A549 (cell line): ENCODE measurements around the gene UGT1A10. TPM values are rescaled to one million over a fixed set of nuclear protein-coding genes. Genes with fewer than 3 reads are reported as not detected.

Source experiments
- ATAC-seq, 2 experiments: fragments of 200-7000 bp in 1 of 2; fragments of >200 bp in 1 of 2; cut with Nextera tagmentation in 1 of 2; cut with Tn5 transposase in 1 of 2; 3 replicates each; pipeline versions ENCODE4 v1.8.0 to v1.9.1; 2018 to 2020; ENCODE audit warnings: mild to moderate bottlenecking in 1 of 2, moderate library complexity in 1 of 2
- CTCF ChIA-PET: fragments of 300-600 bp; sonication (Branson Sonifier 250); formaldehyde crosslinking; extraction: SDS; loops from one replicate; lab custom pipeline; 2021; ENCODE audit warnings: antibody characterized with exemption, inconsistent platforms; lab: Yijun Ruan, JAX
- POLR2A ChIA-PET: fragments of 350-600 bp; formaldehyde crosslinking; extraction: SDS; loops from one replicate; lab custom pipeline; 2021; ENCODE audit warnings: antibody characterized with exemption, inconsistent platforms; lab: Yijun Ruan, JAX
- DNase-seq, 2 experiments: peaks; one replicate each; pipeline versions ENCODE4 v3.0.0 to v3.0.0-alpha.2; 2011 to 2016; ENCODE audit warnings: low read depth in 1 of 2, low spot score in 1 of 2
- FAIRE-seq: peaks from 2 replicates; lab custom pipeline; 2011; peaks lifted over from hg19 to GRCh38; lab: Jason Lieb, UNC
- H3K27ac ChIP-seq, 2 experiments: fragments of >200 bp; sonication (Bioruptor Twin); formaldehyde crosslinking; 3 replicates each; pipeline ENCODE4 v1.5.1; 2016 to 2017
- H3K4me1 ChIP-seq: fragments of >200 bp; sonication (Bioruptor Twin); formaldehyde crosslinking; 3 replicates; pipeline ENCODE4 v1.6.1; 2016
- H3K4me2 ChIP-seq: fragments of >200 bp; sonication (Bioruptor Twin); formaldehyde crosslinking; 3 replicates; pipeline ENCODE4 v1.6.1; 2016
- H3K4me3 ChIP-seq: fragments of >200 bp; sonication (Bioruptor Twin); formaldehyde crosslinking; 3 replicates; pipeline ENCODE4 v1.5.1; 2016
- H3K9me3 ChIP-seq: fragments of >200 bp; sonication (Bioruptor Twin); formaldehyde crosslinking; 3 replicates; pipeline ENCODE4 v1.6.1; 2016
- BHLHE40 ChIP-seq: IDR thresholded peaks from 2 replicates; pipeline ENCODE4 v1.6.1; 2012; ENCODE audit warnings: low read depth, low read length, inconsistent platforms
- CBX2 ChIP-seq: fragments of 200-600 bp; sonication (generic); IDR thresholded peaks from 2 replicates; pipeline ENCODE4 v1.6.1; 2016; ENCODE audit warnings: low read depth, mild to moderate bottlenecking, borderline replicate concordance
- CEBPB ChIP-seq, 2 experiments: fragments of >200 bp in 1 of 2; sonication (Bioruptor Twin) in 1 of 2; formaldehyde crosslinking in 1 of 2; IDR thresholded peaks; 2 replicates each; pipeline ENCODE4 v1.6.1; 2012 to 2016
- CHD4 ChIP-seq: fragments of 200-600 bp; sonication (generic); IDR thresholded peaks from 2 replicates; pipeline ENCODE4 v1.6.1; 2016; ENCODE audit warnings: antibody characterized with exemption, mild to moderate bottlenecking, borderline replicate concordance
- EHF ChIP-seq: fragments of 250-450 bp; sonication (Bioruptor Pico); IDR thresholded peaks from 2 replicates; pipeline ENCODE4 v1.5.0; 2020; ENCODE audit warnings: mild to moderate bottlenecking
- EHMT2 ChIP-seq: fragments of 200-600 bp; sonication (generic); IDR thresholded peaks from 2 replicates; pipeline ENCODE4 v1.6.1; 2016; ENCODE audit warnings: antibody characterized with exemption, low read depth, mild to moderate bottlenecking, moderate library complexity
- FOSL2 ChIP-seq, 2 experiments: fragments of 450-650 bp in 1 of 2; fragments of >200 bp in 1 of 2; sonication (Bioruptor Twin) in 1 of 2; formaldehyde crosslinking; IDR thresholded peaks; 2 replicates each; pipeline versions ENCODE4 v1.5.0 to v1.6.1; 2016 to 2020; ENCODE audit warnings: mild to moderate bottlenecking in 1 of 2, moderate library complexity in 1 of 2
- FOXS1 ChIP-seq: fragments of 250-450 bp; sonication (Bioruptor Pico); IDR thresholded peaks from 2 replicates; pipeline ENCODE4 v1.5.0; 2020; ENCODE audit warnings: mild to moderate bottlenecking, moderate library complexity
- HOXA7 ChIP-seq: fragments of 250-450 bp; sonication (Bioruptor Pico); IDR thresholded peaks from 2 replicates; pipeline ENCODE4 v1.5.0; 2020; ENCODE audit warnings: mild to moderate bottlenecking, moderate library complexity
- HOXB13 ChIP-seq: fragments of 250-450 bp; sonication (Bioruptor Pico); IDR thresholded peaks from 2 replicates; pipeline ENCODE4 v1.5.0; 2020; ENCODE audit warnings: low read depth, mild to moderate bottlenecking, moderate library complexity
- HOXB5 ChIP-seq: fragments of 250-450 bp; sonication (Bioruptor Pico); IDR thresholded peaks from 2 replicates; pipeline ENCODE4 v1.5.0; 2020; ENCODE audit warnings: mild to moderate bottlenecking, moderate library complexity
- JUNB ChIP-seq: fragments of >200 bp; sonication (Bioruptor Twin); formaldehyde crosslinking; IDR thresholded peaks from 2 replicates; pipeline ENCODE4 v1.6.1; 2016
- KDM1A ChIP-seq: fragments of 200-600 bp; sonication (generic); IDR thresholded peaks from 2 replicates; pipeline ENCODE4 v1.6.1; 2016; ENCODE audit warnings: low read depth, mild to moderate bottlenecking
- MAFK ChIP-seq: fragments of 450-650 bp; IDR thresholded peaks from 2 replicates; pipeline ENCODE4 v1.6.1; 2014; ENCODE audit not compliant: partially characterized antibody
- NPAS2 ChIP-seq: fragments of 250-450 bp; sonication (Bioruptor Pico); IDR thresholded peaks from 2 replicates; pipeline ENCODE4 v1.8.0; 2022; ENCODE audit warnings: mild to moderate bottlenecking, moderate library complexity, borderline replicate concordance
- POLR2AphosphoS2 ChIP-seq: conservative IDR thresholded peaks from 2 replicates; pipeline ENCODE4 v1.6.1; 2012; ENCODE audit warnings: low read length, improper control_type of control experiment, inconsistent platforms
- RAD21 ChIP-seq, 2 experiments: fragments of >200 bp in 1 of 2; sonication (Bioruptor Twin) in 1 of 2; formaldehyde crosslinking in 1 of 2; IDR thresholded peaks in 1 of 2; conservative IDR thresholded peaks in 1 of 2; 2 replicates in 1 of 2; 3 replicates in 1 of 2; pipeline ENCODE4 v1.6.1; 2012 to 2018; ENCODE audit warnings: inconsistent platforms in 1 of 2
- RFX5 ChIP-seq: fragments of 450-650 bp; IDR thresholded peaks from 2 replicates; pipeline ENCODE4 v1.7.1; 2014; ENCODE audit warnings: antibody characterized with exemption, mild to moderate bottlenecking, moderate library complexity
- RNF2 ChIP-seq: fragments of 200-600 bp; sonication (generic); IDR thresholded peaks from 2 replicates; pipeline ENCODE4 v1.6.1; 2016; ENCODE audit warnings: low read depth, mild to moderate bottlenecking, antibody characterized with exemption, moderate library complexity, borderline replicate concordance
- SREBF2 ChIP-seq: fragments of 450-650 bp; IDR thresholded peaks from 2 replicates; pipeline ENCODE4 v1.6.1; 2014; ENCODE audit warnings: mild to moderate bottlenecking, moderate library complexity
- ZC3H11A ChIP-seq: fragments of 450-650 bp; IDR thresholded peaks from 2 replicates; pipeline ENCODE4 v1.6.1; 2014; ENCODE audit warnings: antibody characterized with exemption, mild to moderate bottlenecking
- ZFP36 ChIP-seq: fragments of 450-650 bp; IDR thresholded peaks from 2 replicates; pipeline ENCODE4 v1.6.1; 2014; ENCODE audit warnings: borderline replicate concordance; ENCODE audit not compliant: partially characterized antibody
- WGBS: methylation state at CpG from one replicate; pipeline ENCODE4 v1.1.6; 2017; ENCODE audit errors: missing lambda C conversion rate; 5-methylcytosine and 5-hydroxymethylcytosine counted together
- polyA plus RNA-seq, 4 experiments: library from polyadenylated mRNA; depleted of rRNA in 3 of 4; stranded (reverse); fragments of >200 nt; fragmentation: RNase III in 1 of 4; extraction: RNeasy Plus Mini Kit Qiagen cat#74134 plus additional on column Dnase treatment in 1 of 4; gene quantifications; 2 replicates in 3 of 4; 3 replicates in 1 of 4; pipeline ENCODE4 v1.2.3, GENCODE V29; 2011 to 2017
- TF ChIP-seq, protein P1 (sequence below): fragments of >200 bp; sonication (Bioruptor Twin); formaldehyde crosslinking; IDR thresholded peaks from 3 replicates; pipeline ENCODE4 v1.5.1; 2016
- TF ChIP-seq, protein P2 (sequence below): fragments of 200-600 bp; sonication (generic); IDR thresholded peaks from 2 replicates; pipeline ENCODE4 v1.6.1; 2016; ENCODE audit warnings: antibody characterized with exemption, mild to moderate bottlenecking, moderate library complexity

The UGT1A10 gene
- polyA plus RNA-seq, 2 of the 4 experiments (the other 2 are of a cell fraction) = 0.10 TPM; not detected in 1

DNA sequence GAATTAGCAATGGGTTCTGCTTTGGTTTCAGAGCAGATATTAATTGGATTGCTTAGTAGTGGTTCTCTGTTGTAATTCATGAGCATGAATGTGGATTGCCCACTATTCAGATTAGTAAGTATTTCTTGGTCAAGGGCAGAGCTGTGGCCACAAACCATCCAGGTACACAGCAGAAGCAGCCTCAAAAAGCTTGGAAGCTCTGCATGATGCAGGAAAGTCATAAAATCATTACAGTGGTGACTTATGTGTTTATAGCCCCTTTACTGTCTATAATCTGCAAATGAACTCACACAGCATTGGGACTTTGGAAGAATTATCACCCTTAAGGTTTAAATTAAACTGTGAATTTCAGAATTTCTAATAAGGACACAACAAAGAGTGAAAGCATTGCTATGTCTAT lies 121.9 kb downstream of the UGT1A10 start (continued):
- no peak for TF ChIP-seq CEBPB (IDR thresholded peaks at IDR 0.05)
- TF ChIP-seq, all 56 proteins: peak for 0

DNA sequence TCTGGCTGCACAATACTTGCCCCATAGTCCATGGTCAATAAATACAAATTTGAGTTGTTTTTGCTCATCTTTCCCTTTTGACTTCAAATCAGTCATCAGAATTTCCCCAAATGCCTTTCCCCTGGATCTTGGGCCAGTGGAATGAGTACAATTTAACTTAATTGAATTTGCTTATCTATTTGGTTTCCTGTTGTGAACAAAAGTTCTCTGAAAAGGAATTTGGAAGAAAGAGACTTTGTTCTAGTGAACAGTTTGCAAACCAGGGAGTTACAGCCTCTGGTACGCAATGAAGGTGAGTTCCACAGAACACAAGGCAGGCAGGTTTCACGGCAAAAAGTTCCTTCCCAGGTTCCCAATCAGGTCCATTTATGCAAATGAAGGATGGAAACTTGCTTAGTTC lies 122.6 kb downstream of the UGT1A10 start:
- CTCF ChIA-PET = interaction anchor here (1.1 to 2.5 kb wide), 2 partner anchors 22 to 74 kb away, joined by 3 to 9 read pairs; no protein-coding TSS in a partner anchor
- no peak for TF ChIP-seq ZC3H11A
- TF ChIP-seq EHF = no peak
- TF ChIP-seq EHMT2 = no peak
- TF ChIP-seq NPAS2 (CRISPR knock-in tag) = no peak
- no peak for TF ChIP-seq HOXB13 (CRISPR knock-in tag)
- TF ChIP-seq, protein P1, sequence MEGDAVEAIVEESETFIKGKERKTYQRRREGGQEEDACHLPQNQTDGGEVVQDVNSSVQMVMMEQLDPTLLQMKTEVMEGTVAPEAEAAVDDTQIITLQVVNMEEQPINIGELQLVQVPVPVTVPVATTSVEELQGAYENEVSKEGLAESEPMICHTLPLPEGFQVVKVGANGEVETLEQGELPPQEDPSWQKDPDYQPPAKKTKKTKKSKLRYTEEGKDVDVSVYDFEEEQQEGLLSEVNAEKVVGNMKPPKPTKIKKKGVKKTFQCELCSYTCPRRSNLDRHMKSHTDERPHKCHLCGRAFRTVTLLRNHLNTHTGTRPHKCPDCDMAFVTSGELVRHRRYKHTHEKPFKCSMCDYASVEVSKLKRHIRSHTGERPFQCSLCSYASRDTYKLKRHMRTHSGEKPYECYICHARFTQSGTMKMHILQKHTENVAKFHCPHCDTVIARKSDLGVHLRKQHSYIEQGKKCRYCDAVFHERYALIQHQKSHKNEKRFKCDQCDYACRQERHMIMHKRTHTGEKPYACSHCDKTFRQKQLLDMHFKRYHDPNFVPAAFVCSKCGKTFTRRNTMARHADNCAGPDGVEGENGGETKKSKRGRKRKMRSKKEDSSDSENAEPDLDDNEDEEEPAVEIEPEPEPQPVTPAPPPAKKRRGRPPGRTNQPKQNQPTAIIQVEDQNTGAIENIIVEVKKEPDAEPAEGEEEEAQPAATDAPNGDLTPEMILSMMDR = no peak
- TF ChIP-seq POLR2AphosphoS2 = no peak
- TF ChIP-seq KDM1A = no peak
- no peak for TF ChIP-seq JUNB
- Histone ChIP-seq H3K4me2 (no peak overlapping the region), H3K27ac (peak overlapping the region; percentile 91 to 94), H3K9me3 (peaks cover 17% of the 10 kb centered on the region; the same call in 2 of the 3 replicates), H3K4me3 (no peak overlapping the region), H3K4me1 (peaks cover 53% of the 10 kb centered on the region)
- POLR2A ChIA-PET = no interaction called here
- ATAC-seq (no peak), DNase-seq (no peak), FAIRE-seq (no peak)
- WGBS = 97% methylated on average over 2 of the region's 2 CpGs

DNA sequence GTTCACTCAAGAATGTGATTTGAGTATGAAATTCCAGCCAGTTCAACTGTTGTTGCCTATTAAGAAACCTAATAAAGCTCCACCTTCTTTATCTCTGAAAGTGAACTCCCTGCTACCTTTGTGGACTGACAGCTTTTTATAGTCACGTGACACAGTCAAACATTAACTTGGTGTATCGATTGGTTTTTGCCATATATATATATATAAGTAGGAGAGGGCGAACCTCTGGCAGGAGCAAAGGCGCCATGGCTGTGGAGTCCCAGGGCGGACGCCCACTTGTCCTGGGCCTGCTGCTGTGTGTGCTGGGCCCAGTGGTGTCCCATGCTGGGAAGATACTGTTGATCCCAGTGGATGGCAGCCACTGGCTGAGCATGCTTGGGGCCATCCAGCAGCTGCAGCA lies 123.8 kb downstream of the UGT1A10 start, which contains the start of gene UGT1A1:
TSS of gene UGT1A1 (plus strand) at position 228 of the 400 bp plus-strand sequence. CDS start at position 246, 18 bp downstream.
- Histone ChIP-seq H3K9me3 (peaks cover 12% of the 10 kb centered on the region; the same call in 2 of the 3 replicates), H3K4me1 (peaks cover 65% of the 10 kb centered on the region), H3K4me3 (no peak within 1 kb of the TSS), H3K4me2 (no peak within 1 kb of the TSS), H3K27ac (peak within 1 kb of the TSS; percentile 91 to 94)
- TF ChIP-seq ZFP36 = no peak
- TF ChIP-seq, protein P2, sequence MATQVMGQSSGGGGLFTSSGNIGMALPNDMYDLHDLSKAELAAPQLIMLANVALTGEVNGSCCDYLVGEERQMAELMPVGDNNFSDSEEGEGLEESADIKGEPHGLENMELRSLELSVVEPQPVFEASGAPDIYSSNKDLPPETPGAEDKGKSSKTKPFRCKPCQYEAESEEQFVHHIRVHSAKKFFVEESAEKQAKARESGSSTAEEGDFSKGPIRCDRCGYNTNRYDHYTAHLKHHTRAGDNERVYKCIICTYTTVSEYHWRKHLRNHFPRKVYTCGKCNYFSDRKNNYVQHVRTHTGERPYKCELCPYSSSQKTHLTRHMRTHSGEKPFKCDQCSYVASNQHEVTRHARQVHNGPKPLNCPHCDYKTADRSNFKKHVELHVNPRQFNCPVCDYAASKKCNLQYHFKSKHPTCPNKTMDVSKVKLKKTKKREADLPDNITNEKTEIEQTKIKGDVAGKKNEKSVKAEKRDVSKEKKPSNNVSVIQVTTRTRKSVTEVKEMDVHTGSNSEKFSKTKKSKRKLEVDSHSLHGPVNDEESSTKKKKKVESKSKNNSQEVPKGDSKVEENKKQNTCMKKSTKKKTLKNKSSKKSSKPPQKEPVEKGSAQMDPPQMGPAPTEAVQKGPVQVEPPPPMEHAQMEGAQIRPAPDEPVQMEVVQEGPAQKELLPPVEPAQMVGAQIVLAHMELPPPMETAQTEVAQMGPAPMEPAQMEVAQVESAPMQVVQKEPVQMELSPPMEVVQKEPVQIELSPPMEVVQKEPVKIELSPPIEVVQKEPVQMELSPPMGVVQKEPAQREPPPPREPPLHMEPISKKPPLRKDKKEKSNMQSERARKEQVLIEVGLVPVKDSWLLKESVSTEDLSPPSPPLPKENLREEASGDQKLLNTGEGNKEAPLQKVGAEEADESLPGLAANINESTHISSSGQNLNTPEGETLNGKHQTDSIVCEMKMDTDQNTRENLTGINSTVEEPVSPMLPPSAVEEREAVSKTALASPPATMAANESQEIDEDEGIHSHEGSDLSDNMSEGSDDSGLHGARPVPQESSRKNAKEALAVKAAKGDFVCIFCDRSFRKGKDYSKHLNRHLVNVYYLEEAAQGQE = no peak
- TF ChIP-seq, protein P1 = no peak
- TF ChIP-seq MAFK = no peak
- no peak for TF ChIP-seq SREBF2
- TF ChIP-seq RAD21 (conservative IDR thresholded peaks at IDR 0.05 in 1 of 2, IDR thresholded peaks at IDR 0.05 in 1 of 2) = no peak
- TF ChIP-seq CBX2 = no peak
- no peak for TF ChIP-seq HOXB5 (CRISPR knock-in tag)
- TF ChIP-seq RNF2 = no peak
- no peak for TF ChIP-seq FOXS1 (CRISPR knock-in tag)
- no peak for TF ChIP-seq HOXB13 (CRISPR knock-in tag)
- no peak for TF ChIP-seq RFX5
- no peak for TF ChIP-seq BHLHE40
- TF ChIP-seq FOSL2 (IDR thresholded peaks at IDR 0.05) = no peak
- TF ChIP-seq FOSL2 (CRISPR knock-in tag; IDR thresholded peaks at IDR 0.05) = no peak
- no peak for TF ChIP-seq HOXA7 (CRISPR knock-in tag)
- no peak for TF ChIP-seq CHD4
- ChIA-PET CTCF (interaction anchor here (0.6 to 2.5 kb wide), 3 partner anchors 14 to 73 kb away, joined by 3 to 9 read pairs (median 3); no protein-coding TSS in a partner anchor), POLR2A (no interaction called here)
- WGBS = 90% methylated on average over 6 of the region's 6 CpGs
- FAIRE-seq (no peak), ATAC-seq (no peak), DNase-seq (no peak)
